Activated CD4-positive, alpha-beta T cell treated with anti-CD3 and anti-CD28 coated beads, Interleukin-2, amount 50 U/mL, for 4 hours (primary cell): Measurements from ENCODE around the gene GPR18.
A peak's percentile ranks its signal among the peaks of the same experiment; 100 is the strongest.

Source experiments
- DNase-seq, 2 experiments: peaks; one replicate each; pipeline ENCODE4 v3.0.0-alpha.2; 2020

The GPR18 gene

GRCh38 chr13:99290894-99291293 is 32.7 kb upstream of the GPR18 start:
- DNase-seq, result no peak

- peak; percentile 37 to 43 for DNase-seq
These were observed 31.6 kb upstream of the GPR18 start for GRCh38 chr13:99289674-99290337.

DNA sequence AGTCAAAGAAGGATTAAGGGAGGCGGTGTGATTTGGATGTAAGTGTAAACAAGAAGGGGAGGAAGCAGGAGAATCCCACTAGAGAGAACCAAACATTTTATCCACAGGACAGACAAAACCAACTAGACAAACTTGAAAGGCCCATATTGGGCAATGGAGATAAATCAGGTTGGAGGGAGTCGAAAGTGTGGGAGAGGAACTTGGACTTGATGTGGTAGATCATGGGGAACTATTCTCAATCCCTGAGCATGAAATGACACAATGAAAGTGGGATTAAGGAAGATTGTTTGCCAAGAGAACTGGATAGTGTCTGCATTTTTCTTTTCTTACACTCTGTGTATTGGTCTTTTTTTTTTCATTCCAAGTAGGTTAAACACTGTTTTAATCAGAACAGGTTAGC is 31.1 kb upstream of the GPR18 start:
- DNase-seq, result no peak

- DNase-seq, result no peak
These were observed 29.9 kb upstream of the GPR18 start for GRCh38 chr13:99288089-99288488.

DNA sequence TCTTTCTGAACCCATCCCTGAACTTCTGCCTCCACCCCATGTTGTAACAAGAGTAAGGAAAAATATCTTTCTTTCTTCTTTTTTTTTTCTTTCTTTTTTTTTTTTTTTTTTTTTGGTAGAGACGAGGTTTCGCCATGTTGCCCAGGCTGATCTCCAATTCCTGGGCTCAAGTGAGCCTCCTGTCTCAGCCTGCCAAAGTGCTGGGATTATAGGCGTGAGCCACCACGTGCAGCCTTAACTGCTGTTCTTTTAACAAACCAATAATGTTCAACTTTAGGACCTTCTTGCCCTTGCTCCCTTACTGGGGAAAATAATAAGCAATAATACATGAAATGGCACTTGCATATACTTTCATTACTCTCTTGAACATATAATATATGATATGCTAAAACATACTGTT is 29.4 kb upstream of the GPR18 start:
- no peak for DNase-seq

DNA sequence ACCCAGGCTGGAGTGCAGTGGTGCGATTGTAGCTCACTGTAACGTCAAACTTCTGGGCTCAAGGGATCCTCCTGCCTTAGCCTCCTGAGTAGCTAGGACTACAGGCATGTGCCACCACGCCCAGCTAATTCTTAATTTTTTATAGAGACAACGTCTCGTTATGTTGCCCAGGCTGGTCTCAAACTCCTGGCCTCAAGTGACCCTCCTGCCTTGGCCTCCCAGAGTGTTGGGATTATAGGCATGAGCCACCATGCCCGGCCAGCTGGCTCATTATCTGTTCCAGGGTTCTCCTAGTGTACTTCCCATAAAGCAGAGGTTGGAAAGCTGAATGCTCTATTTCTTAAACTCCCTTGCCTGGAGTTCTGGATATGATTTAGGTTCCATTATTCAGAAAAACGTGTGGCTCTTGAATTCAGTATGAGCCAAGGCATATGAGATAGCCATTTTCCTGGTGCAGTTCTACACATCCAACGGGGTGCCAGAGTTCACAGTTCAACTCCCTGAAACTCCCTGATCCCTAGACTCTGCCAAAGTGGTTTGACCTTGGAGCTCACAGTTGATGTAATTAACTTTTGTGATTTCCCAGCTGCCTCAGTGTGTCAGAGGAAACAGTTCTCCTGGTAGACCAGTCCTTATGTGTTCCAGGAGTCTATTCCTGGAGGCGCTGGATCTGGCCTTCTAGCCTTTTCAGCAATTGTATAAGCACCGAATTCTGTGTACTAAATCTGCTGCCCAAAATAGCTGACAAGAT is 27.4 kb upstream of the GPR18 start:
- DNase-seq, result no peak

DNA sequence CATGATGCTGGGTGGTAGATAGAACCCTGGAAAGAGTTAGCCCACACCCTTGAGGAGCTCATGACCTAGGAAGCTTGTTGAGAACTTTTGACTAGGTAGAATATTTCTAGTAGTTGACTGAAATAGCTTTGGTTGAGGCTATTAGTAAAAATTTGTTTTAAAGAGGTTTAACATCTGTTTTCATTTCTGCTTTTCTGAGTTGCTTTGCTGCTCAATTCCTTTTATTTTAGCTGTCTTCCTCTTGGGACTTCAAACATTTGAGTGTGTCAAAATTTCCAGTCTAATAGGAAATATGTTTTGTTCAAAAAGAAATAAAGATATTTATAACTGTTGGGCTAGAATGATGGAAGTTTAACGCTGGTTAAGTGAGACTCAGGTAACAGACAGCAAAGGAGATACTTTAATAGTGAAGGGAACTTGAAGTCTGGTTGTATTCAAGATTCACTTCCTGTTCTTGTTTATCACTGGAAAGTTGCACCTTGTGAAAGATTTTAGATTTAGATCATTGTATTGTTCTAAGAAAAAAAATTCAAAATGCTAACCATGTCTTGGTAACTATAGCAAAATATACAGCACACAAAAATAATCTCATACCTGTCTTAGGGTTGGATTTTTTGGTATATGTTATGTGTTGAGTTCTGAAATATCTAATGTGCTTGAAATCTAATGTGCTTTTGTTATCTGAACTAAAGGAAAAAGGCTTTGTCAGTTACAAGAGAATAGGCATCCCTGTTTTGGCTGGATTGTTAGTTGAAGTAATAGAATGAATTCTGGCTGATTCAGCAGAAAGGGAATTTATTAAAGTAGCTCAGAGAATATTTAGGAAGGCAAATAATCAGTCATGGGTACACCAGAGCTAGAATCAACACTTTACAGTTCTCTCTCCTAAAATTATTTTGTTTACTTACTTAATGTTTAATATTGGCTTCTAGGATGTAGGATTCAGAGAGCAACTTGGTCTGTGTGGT is 24.4 kb upstream of the GPR18 start:
- no peak for DNase-seq

DNA sequence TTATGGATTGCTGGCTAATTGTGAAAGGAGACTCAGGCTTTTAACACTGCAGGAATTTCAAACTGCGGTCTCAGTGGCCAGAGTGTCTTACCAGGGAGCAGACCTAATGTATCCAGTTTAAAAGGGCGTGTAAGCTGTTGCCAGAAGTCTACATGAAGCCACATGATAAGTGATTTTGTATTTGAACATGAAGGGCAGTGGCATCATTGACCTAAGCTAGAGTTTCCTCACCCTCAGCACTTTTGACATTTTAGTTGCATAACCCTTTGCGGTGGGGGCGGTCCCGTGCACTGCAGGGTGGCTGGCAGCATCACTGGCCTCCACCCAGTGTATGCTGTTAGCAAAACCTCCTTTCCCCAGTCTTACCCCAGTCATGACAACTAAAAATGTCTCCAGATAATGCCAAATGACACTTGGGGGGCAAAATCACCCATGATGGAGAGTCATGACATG is 23.7 kb upstream of the GPR18 start:
- peak; percentile 42 to 46 for DNase-seq

DNA sequence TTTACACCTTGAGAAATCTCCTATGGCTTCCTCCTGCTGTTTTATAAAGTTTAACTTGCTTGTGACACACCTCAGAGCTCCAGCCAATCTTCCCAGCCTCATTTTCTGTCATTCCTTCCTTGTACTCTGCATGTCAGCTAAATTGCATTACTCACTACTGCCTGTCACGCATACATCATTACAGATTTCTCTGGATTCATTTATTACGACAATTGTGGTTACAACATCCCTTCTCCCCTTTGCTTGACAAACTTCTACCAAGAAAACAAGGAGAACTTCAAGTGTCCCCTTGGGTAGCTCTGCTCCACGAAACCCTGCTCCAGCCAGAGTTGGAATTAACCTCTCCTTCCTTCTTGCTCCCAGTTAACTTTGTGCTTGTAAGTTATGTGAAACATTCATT is 22.0 kb upstream of the GPR18 start:
- DNase-seq, result no peak

GRCh38 chr13:99279637-99280036 is 21.5 kb upstream of the GPR18 start:
- DNase-seq, result no peak

DNA sequence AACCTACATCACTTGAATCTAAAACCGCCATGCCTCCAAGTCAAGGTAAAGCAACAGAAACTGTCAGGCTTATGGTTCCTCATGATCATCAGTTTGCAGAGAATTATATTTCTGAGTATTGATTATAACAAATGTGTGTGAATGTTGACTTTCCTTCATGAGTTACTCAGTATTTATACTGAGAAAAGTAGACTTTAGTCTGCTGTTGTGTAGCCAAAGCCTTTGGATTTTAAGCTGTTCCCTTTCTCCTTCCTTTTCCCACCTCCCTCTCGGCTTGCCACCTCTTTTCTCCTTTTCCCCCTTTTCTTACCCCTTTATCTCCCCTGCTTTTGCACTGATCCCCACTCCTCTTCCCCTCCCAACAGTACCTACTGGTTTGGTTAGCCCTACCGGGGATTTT is 20.7 kb upstream of the GPR18 start:
- no peak for DNase-seq

GRCh38 chr13:99278200-99278599 is 20.0 kb upstream of the GPR18 start:
- no peak for DNase-seq

- DNase-seq, result no peak
These were observed 19.4 kb upstream of the GPR18 start for GRCh38 chr13:99277629-99278028.

- DNase-seq, result no peak
These were observed 18.5 kb upstream of the GPR18 start for GRCh38 chr13:99276706-99277105.

GRCh38 chr13:99275093-99275469 is 16.9 kb upstream of the GPR18 start:
- no peak for DNase-seq

- DNase-seq, result no peak
These were observed 14.9 kb upstream of the GPR18 start for GRCh38 chr13:99273128-99273527.

GRCh38 chr13:99272481-99272880 is 14.3 kb upstream of the GPR18 start:
- DNase-seq, result no peak

DNA sequence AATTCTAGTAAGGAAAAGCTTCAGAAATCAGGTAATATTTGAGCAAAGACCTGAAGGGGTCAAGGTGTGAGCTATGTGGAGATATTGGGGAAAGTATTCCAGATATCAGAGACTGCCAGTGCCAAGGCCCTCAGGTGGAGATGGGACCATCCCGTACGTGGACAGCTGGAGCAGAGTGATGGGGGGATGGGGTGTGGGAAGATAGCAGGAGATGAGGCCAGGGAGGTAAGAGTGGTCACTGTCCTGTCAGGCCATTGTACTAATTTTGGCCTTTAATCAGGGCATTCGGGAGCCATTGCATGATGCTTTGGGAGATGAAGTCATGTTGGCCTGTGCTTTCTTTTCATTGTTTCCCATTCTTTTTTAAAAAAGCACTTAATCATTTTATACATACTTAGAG is 13.1 kb upstream of the GPR18 start:
- no peak for DNase-seq

- no peak for DNase-seq
These were observed 12.3 kb upstream of the GPR18 start for GRCh38 chr13:99270518-99270917.

GRCh38 chr13:99269627-99270241 is 11.6 kb upstream of the GPR18 start:
- DNase-seq, result no peak

- no peak for DNase-seq
These were observed 10.6 kb upstream of the GPR18 start for GRCh38 chr13:99268822-99269221.

GRCh38 chr13:99267927-99268326 is 9.7 kb upstream of the GPR18 start:
- no peak for DNase-seq

DNA sequence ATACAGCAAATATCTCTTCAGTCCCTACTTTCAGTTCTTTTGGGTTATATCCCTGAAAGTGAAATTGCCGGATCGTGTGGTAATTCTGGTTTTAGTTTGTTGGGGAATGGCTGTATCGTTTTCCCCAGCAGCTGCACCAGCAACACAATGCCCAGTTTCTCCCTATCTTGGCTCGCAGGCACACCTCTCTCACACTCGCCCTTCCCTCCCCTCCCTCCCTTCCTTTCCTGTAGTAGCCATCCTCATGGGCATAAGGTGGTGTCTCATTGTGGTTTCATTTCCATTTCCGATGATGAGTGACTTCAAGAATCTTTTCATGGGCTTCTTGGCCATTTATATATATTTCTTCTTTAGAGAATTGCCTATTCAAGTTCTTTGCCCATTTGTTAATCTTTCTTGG is 8.6 kb upstream of the GPR18 start:
- no peak for DNase-seq
